T-helper 1 cell (primary cell): Measurements from ENCODE around the gene SMYD2.

Experiments used
- DNase-seq, 5 donors: peaks; one replicate each; pipeline ENCODE4 v3.0.0-alpha.2; 2012 to 2020

SMYD2 gene

DNA sequence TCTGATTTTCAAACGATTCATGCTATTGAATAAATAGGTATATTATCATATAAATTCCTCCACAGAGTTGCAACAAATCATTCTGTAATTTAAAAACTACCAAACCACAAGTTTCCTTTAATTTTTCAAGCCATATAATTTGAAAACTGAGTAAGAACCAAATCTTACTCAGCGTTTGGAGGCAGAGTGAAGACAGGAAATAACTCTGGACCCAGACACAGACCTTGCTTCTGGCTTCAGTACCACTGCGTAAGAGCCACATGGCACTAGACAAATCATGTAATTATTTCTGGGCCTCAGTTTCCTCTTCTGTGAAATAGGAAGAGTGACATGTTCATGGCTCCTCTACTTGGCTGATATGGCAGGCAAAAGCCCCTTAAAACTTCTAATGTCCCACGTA, 82.4 kb downstream of the SMYD2 start:
- DNase-seq: no peak

DNA sequence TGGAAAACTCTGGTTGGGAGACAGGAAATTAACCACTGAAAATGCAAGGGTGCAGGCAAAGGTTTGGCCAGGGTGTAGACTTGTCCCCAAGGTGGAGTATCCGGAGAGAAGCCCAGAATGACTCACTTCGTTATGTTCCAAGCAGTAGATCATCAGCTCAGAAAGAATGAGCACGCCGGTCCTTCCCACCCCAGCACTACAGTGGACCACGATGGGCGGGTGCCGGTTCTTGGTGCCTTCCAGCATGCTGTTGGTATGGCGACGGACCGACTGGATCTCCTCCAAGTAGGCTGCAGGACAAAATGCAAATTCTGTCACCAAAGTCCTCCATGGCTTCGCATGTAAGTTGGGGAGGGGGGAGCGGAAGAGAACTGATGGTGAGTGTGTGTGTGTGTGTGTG, 83.4 kb downstream of the SMYD2 start:
- no peak for DNase-seq

DNA sequence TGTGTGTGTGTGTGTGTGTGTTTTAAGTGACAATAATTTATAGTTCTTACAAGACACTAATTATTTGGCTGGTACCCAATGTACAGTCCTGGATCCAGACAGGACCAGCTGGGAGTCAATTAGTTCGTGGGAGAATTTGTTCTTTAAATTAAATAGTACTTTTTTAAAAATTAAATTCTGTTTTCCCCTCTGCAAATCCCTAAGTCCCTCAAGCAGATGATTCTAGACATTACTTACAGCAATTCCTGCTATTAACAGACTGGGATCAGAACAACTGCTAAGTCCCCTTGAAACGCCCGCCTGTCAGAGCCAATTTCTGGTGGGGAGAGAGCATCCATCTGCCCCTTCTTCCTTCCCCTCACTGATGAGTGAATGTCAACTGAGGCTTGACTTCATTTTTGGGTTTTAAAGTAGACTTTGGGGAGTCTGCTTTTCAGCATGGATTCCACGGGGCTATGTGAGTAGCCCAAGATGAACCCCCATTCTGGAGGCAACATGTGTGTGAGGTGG, 83.9 kb downstream of the SMYD2 start:
- no peak for DNase-seq

DNA sequence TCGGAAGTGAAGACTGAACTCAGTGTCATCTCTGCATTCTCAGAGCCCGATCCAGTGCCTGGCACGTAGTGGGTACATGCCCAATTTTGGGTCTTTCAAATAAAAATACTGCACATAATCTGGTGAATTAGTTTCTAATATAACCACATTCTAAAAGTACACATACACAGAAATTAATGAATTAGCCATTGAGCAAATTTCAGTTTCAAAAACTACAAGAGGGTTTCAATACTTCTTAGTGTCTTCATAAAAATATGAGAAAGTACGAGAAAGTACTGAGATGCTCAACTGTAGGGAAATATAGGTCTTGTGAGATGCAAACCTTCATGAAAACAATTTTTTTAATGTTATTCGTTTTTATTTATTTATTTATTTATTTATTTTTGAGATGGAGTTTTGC, 86.9 kb downstream of the SMYD2 start:
- no peak for DNase-seq

DNA sequence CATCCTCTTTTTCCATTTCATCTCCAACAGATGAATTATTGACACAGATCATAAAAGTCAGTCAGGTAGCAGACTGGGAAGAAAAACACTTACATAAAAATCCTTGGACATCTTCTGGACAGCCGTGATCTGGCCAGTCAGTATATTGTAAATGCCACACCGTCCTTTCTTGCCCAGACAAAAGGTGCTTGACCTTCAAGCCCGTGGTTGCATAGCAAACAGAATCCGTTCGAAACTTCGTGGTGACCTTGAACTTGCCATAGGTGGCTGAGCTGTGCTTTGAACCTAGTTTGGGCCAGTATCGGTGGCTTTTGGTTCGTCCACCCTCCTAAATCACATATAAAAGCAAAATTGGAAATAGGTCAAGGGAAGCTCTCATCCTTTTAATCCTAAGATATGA, 88.4 kb downstream of the SMYD2 start:
- DNase-seq: no peak

DNA sequence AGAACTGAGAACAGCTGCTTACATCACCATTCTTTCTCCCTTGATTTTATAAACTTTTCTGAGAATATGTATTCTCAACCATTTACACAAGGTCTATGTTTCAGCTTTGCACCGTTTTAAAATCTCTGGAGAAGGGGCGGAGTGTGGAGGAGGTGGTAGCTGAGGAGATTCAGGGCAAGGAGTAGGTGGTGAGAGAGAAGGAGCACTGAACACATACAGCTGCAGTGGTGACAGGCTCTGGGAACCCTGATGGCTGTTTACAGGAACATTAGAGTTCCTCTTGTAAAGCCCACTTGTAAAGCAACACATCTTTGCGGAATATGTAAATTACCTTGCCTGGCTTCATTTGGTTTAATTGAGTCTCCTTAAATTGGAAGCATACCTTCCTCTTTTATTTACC, 89.7 kb downstream of the SMYD2 start:
- no peak for DNase-seq

DNA sequence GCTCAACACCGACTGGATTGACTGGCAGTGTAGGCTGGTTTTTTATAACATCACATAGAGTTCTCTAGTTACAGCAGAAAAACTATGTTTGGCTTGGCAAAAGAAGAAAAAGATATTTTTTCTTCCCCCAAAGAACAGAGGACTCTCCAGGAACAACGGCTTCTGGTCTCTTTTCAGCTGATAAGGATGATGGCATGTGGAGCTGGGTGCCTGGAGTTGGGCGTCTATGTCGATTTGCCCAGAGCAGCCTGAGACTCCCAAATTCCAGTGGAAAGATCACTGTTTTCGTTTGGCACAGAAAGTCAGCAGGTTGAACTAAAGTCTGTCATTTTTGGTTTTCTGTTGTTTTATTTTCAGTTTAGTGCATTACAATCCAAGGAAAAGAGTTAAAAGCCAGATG, 91.1 kb downstream of the SMYD2 start:
- no peak for DNase-seq

DNA sequence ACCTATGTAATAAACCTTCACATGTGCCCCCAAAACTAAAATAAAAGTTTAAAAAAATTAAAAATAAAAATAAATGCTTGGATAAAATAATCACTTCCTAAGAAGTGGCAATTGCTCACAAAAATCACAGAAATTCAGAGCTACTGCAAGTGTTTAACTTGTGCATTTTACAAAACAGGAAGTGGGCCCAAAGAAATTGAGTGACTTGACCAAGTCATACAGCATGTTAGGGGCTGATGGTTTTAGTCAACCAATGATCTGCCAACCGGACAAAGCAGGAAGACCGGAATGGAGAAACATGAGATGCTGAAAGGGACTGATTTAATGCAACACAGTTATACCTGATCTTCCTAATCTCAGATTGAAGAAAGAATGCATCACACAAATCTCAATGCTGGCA, 96.5 kb downstream of the SMYD2 start:
- no peak for DNase-seq

DNA sequence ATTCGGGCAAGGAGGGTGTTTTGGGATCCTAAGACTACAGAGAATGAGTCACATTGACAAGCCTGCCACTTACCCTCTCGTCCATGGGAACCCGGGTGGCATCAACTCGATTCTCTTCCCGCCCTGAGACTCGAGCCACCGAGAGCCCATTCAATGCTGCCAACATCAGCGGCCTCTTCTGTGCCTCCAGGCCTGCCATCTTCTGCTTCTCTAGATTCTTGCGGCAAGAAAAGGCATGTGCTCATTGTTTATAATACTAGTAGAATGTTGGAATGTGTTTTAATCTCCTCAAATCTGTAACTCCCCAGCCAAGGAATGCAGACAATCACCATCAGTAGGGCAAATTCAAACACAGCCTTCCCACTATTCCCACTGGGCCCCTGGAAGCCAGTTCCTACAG, 96.9 kb downstream of the SMYD2 start:
- no peak for DNase-seq

DNA sequence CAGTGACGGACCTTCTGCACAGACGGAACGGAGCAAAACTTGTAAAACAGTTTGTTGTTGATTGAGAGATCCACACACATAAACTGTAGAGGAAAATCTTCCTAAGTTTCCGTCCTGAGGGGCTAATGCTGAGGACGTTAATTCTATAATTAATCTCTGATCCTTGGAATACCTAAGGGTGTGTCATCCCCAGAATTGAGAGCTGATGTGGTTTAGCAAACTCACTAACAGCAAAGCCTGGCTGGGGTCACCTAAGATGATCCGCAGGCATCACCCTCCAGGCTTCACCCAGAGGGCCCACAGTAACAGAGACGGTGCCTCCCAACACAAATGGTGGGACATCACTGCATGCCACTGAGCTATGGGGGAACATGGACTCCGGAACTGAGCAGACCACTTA, 97.5 kb downstream of the SMYD2 start:
- no peak for DNase-seq

DNA sequence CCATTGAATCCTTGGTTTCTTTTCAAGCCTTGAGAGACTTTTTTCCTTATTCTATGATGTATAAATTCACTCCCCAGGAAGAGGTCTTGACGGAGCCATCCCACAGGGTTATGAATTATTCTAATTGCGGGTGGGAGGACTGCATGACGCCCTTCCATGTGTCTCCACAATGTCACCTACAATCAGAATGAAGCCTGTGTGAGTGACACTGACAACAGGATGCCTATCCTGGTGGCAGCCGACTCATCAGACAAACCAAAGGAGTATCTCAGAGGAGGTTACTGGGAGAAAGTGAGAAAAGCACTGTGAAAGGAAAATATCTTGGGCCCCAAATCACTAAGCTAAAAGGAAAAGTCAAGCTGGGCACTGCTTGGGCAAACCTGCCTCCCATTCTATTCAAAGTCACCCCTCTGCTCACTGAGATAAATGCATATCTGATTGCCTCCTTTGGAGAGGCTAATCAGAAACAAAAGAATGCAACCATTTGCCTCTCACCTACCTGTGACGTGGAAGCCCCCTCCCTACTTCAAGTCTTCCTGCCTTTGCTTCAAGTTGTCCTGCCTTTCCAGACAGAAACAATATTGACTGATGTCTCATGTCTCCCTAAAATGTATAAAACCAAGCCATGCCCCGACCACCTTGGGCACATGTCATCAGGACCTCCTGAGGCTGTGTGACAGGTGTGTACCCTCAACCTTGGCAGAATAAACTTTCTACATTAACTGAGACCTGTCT, 98.4 kb downstream of the SMYD2 start:
- no peak for DNase-seq

DNA sequence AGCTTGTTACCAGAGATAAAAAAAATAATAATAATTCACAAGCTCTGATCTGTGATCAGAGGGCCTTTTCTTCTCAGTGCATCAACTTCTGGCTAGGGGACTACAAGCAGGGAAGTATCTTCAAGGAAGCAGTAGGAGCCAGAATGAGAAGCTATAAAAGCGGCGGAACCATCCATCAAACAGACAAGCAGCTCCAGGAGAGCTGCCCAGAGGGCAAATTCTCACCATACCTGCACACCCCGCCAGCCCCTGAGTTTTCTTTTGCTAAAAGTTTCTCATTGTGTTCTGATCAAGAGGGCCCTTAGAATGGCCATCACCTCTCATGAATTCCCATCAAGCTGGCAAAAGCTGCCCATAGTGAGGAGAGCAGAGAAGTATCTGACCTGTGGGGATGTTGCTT, 99.4 kb downstream of the SMYD2 start:
- no peak for DNase-seq

DNA sequence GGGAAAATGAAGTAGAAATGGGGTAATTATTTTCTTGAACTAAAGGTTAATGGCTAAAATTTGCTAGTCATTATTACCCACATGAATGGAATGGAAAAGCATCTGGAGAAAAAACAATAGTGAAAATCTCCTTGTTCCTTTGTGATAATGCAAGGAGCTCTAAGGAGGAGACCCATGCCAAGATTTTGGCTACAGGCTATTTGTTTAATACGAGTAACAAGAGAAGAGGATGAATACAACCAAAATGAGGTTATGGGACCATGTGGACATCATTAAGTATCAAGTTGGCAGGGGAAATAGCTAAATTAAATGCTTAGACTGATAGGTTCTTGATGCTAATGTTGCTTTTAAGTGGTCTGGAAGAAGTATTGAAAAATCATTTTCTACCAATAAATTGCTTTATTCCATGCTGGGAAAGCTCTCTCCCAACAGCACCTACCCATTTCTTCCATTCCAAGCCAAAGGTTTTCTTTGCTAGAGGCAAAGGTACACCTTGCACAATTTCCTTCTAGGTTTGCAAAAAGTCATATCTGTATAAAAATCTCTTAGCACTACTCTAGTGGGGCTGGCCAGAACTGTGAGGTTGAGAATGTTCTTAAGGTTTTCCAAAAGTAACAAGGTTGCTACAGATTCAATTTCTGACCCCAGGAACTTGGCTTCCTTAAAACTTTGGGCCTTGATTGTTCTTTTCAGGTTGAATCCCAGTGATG, 100.2 kb downstream of the SMYD2 start:
- no peak for DNase-seq

DNA sequence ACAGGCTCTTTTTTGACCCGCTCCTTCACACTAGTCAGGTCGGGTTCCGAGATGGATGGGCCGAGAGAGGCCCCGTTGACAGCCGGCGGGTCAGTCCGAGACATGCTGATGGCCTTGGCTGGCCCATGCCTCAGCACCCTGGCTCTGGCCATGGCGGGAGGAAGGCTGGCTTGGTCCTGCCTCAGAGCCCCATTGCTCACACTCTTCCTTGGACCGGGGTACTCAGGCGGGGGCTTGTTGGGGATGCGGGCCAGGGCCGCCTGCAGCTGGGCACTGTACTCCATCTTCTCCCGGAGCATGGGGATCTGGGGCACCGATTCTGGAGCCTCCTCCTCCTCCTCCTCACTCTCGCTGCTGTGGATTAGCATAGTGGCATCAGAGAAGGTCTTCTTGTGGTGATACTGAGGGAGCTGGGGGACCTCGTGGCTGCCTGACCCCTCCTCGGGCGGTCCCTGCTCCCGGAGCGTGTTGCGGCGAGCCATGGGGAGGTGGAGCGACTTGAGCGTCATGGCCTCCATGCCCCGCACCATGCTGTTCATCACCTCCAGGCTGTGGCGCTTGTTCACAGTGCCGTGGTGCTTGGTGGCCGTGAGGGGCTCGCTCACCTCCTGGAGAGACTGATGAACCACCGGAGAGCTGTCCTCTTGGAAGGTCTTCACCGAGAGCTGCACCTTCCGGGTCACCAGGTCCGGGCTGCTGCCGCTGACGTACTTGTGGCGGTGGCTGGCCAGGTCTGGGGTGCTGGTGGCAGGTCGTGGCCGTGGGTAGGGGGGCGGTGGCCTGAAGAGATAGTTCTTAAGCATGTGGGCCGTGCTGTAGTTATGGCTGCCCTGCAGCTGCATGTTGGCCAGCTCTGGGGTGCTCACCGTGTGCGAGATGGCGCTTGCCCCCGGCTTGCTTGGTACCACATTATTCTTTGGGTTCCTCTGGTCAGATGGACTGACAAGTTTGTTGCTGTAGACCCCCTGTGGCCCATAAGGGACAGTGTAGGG, 102.7 kb downstream of the SMYD2 start:
- DNase-seq: no peak

DNA sequence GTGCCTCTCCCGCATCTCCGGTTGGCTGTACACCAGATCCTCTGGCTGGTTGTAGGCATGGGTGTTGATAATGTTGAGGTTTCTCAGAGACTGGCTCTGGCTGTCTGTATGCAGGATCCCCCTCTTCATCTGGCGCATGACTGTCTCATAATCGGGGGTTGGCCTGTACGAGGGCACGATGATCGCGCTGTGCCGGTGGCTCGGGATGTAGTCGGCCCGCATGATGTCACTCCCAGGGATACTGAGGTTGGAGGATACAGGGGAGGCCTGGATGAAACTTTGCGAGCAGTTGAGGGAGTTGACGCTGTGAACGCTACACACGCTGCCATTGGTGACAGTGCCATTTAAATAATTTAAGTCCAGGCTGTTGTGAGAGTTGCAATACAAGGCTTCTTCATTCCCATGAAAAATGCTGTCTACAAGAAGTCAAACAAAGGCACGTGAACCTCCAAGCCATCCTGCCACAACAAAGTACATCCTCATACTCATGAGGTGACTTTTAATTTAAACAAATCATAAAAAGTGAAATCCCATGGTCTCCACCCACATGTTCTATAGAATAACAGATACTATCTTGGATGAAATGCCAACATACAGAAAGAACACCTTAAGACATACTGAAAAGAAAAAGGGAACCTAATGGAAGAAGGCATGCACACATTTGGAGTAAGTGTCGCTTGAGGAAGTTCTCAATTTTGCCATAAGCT, 103.6 kb downstream of the SMYD2 start:
- no peak for DNase-seq

DNA sequence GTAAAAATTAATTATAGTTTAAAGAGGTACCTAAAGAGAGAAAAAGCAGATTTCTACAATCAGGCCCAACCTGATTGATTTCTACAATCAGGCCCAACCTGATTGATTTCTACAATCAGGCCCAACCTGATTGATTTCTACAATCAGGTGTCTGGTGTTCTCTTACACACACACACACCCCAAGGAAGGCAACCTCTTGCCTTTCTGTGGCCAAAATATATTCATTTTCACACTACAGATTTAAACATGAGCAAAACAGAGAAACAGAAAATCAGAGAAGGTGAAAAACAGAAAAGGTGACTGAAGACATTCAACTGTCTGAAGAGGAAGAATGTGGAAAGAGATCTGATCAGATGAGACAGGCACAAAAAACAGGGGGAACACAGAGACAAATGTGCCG, 104.5 kb downstream of the SMYD2 start:
- no peak for DNase-seq

DNA sequence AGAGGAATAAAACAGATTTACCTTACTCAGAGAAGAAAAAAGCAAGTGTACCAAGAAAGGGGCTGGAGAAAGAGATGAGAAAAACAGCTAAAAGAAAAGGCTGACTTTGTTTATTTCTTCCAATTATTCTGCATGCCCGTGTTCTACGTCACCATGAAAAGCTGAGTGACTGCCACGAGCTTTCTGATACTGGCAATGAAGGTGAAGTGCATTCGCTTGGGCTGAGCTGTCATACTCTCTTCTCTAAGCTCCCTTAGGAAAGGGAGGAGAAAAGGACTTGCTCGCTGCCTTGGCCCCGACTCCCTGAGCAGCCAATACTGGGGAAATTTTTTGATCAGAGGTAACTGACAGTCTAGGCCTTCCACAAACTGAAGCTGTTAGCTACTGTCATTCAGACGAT, 105.4 kb downstream of the SMYD2 start:
- no peak for DNase-seq
